NCI-H446 treated with DMSO at 0.1 percent for 48 hours (cell line): Measurements from ENCODE around the gene CCDC7.
"Not testable (repeated sequence)": the region's sequence is repeated elsewhere in the genome, so short reads cannot be mapped to it uniquely, and the experiment has no call there.

ENCODE experiments used
- DNase-seq: peaks from one replicate; lab custom pipeline; 2025; lab: John Stamatoyannopoulos, UW

Gene CCDC7

DNA sequence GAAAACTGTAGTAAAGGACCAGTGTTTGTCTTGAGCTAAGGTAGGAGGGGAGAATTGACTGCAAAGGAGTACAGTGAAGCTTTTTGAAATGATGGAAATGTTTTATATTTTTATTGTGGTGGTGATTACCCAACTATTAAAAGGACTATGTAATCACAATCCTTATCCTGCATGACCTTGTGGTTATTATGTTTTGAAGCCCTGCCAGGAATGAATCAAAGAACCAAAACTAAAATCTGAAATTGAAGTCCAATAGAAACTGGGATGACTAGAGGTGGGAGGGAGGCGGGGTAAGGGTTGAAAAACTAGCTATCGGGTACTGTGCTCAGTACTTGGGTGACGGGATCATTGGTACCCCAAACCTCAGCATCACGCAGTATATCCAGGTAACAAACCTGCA is 8.2 kb downstream of the CCDC7 start:
- no peak for DNase-seq

DNA sequence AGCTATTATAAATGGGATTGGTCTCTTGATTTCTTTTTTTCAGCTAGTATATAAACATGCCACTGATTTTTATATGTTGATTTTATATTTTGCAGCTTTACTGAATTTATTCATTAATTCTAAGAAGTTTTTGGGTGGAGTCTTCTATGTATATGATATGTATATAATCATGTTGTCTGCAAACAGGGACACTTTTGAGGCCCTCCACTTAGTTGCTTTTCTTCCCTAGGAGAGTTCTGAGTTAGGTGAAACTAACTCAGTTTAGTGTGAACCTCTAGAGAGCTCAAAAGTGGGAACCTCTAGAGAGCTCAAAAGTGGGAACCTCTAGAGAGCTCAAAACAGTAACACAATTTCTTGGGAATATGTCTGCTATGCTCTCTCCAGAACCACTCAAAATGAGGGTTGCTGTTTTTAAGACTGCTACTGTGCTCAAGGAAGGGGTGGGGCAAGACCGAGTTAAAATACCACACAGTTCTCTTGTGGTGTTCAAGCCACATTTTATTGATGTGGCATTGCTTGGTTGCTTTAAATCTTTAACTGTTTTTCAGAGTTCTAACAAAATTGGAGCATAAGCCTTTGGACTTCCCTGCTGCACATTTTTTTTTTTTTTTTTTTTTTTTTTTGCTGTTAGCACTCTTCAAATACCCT is 13.2 kb downstream of the CCDC7 start:
- no peak for DNase-seq

DNA sequence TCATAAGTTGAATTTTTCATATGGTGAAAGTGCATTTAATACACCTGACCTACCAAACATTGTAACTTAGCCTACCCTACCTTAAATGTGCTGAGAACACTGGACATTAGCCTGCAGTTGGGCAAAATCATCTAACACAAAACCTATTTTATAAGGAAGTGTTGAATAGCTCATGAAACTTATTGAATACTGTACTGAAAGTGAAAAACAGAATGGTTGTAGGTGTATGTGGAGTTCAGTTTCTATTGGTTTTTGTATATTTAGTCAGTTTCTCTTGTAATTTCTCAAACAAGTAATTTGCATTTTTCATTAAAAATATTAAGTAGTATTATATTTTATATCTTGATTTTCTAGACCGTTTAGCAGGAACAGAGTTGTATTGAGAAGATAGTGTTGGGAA is 15.3 kb downstream of the CCDC7 start:
- no peak for DNase-seq

DNA sequence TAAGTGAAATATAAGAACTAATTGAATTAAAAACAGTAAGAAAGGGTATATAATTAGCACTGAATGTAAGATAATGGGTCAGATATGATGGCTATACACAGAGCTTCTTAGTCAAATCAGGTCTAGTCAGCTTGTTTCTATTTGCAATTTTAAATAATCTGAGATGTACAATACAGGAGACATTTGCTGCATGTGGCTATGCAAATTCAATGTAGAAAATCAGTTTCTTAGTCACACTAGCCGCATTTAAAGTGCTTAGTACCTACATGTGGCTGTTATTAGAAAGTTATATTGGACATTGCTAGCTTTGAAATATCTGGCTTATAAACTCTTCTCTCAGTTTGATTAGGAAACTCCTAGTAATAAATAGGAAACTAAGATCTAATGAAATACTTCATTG is 25.3 kb downstream of the CCDC7 start:
- DNase-seq, result no peak

DNA sequence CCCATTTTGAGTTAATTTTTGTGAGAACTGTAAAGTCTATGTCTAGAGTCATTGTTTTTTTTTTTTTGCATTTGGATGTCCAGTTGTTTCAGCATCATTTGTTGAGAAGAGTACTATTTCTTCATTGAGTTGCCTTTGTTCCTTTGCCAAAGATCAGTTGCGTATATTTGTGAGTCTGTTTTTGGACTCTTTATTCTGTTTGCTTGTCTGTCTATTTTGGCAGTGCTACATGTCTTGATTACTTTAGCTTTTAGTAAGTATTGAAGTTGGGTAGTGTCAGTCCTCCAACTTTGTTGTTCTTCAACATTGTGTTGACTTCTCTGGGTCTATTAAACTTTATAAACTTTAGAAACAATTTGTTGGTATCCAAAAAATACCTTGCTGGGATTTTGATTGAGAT is 31.6 kb downstream of the CCDC7 start:
- no peak for DNase-seq

DNA sequence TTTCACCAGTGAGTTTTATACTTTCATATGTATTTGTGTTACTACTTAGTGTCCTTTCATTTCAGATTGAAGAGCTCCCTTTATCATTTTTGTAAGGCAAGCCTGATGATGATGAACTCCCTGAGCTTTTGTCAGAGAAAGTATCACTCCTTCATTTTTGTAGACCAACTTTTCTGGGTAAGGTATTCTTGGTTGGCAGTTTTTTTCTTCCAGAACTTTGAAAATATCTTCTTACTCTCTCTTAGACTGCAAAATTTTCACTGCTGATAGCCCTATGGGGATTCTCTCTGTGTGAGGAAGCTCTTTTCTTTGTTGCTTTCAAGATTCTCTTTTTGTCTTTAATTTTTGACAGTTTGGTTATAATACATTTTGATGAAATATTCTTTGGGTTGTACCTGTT is 35.7 kb downstream of the CCDC7 start:
- DNase-seq, result no peak

DNA sequence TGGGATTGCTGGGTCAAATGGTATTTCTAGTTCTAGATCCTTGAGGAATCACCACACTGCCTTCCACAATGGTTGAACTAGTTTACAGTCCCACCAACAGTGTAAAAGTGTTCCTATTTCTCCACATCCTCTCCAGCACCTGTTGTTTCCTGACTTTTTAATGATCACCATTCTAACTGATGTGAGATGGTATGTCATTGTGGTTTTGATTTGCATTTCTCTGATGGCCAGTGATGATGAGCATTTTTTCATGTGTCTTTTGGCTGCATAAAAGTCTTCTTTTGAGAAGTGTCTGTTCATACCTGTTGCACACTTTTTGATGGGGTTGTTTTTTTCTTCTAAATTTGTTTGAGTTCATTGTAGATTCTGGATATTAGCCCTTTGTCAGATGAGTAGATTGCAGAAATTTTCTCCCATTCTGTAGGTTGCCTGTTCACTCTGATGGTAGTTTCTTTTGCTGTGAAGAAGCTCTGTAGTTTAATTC is 37.1 kb downstream of the CCDC7 start:
- not testable (repeated sequence) for DNase-seq

DNA sequence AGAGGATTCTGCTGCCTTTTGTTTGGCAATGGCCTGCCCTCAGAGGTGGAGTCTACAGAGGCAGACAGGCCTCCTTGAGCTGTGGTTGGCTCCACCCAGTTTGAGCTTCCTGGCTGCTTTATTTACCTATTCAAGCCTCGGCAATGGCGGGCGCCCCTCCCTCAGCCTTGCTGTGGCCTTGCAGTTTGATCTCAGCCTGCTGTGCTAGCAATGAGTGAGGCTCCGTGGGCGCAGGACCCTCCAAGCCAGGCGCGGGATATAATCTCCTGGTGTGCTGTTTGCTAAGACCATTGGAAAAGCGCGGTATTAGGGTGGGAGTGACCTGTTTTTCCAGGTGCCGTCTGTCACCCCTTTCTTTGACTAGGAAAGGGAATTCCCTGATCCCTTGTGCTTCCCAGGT is 42.1 kb downstream of the CCDC7 start:
- DNase-seq, result not testable (repeated sequence)

DNA sequence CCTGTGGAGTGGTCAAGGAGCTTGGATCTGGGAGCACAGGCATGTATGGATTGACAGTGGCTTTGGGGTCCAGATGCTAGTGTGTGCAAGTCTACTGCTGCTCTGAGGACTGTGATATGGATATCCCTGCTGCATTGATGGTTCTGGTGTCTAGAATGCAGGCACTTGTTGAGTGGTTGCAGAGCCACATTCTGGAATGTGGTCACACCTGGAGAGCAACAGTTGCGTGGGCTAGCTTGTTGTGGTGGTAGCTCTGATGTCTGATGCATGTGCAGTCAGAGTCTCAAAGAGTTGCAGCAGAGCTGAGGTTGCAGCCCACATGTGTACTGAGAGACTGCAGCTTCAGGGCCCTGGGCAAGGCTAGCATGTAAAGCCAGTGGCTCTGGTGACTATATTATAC is 43.2 kb downstream of the CCDC7 start:
- DNase-seq, result no peak

DNA sequence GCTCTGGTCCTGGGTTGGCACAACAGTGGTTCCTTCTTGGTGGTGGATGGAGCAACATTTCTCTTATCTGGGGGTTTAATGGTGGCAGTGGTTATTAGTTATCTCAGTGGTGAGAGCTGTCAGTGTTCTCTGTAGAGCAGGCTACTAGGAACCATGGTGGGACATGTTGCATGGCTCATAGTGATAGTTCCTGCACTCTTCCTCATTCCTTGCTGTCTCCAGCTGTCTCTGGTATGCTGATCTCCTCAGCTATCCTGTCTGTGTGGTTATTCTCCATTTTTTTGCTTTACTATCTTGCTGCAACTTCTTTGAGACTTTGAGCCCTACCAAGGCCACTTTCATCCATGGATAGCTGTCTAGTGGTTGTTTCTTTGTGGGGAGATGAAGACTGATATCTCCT is 44.0 kb downstream of the CCDC7 start:
- DNase-seq, result no peak

DNA sequence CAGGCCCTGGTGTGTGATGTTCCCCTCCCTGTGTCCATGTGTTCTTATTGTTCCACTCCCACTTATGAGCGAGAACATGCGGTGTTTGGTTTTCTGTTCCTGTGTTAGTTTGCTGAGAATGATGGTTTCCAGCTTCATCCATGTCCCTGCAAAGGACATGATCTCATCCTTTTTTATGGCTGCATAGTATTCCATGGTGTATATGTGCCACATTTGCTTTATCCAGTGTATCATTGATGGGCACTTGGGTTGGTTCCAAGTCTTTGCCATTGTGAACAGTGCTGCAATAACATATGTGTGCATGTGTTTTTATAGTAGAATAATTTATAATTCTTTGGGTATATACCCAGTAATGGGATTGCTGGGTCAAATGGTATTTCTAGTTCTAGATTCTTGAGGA is 48.6 kb downstream of the CCDC7 start:
- DNase-seq, result not testable (repeated sequence)

DNA sequence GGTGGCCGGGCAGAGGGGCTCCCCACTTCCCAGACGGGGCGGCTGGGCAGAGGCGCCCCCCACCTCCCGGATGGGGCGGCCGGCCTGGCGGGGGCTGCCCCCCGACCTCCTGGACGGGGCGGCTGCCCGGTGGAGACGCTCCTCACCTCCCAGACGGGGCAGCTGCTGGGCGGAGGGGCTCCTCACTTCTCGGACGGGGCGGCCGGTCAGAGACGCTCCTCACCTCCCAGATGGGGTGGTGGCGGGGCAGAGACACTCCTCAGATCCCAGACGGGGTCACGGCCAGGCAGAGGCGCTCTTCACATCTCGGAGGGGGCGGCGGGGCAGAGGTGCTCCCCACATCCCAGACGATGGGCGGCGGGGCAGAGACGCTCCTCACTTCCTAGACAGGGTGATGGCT is 54.2 kb downstream of the CCDC7 start:
- not testable (repeated sequence) for DNase-seq

DNA sequence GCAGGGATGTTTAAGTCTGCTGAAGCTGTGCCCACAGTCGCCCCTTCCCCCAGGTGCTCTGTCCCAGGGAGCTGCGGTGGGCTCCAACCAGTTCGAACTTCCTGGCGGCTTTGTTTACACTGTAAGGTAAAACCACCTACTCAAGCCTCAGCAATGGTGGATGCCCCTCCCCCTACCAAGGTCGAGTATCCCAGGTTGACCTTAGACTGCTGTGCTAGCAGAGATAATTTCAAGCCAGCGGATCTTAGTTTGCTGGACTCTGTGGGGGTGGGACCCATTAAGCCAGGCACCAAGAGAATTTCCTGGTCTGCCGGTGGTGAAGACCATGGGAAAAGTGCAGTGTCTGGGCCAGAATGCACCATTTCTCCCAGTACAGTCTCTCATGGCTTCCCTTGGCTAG is 56.0 kb downstream of the CCDC7 start:
- no peak for DNase-seq

DNA sequence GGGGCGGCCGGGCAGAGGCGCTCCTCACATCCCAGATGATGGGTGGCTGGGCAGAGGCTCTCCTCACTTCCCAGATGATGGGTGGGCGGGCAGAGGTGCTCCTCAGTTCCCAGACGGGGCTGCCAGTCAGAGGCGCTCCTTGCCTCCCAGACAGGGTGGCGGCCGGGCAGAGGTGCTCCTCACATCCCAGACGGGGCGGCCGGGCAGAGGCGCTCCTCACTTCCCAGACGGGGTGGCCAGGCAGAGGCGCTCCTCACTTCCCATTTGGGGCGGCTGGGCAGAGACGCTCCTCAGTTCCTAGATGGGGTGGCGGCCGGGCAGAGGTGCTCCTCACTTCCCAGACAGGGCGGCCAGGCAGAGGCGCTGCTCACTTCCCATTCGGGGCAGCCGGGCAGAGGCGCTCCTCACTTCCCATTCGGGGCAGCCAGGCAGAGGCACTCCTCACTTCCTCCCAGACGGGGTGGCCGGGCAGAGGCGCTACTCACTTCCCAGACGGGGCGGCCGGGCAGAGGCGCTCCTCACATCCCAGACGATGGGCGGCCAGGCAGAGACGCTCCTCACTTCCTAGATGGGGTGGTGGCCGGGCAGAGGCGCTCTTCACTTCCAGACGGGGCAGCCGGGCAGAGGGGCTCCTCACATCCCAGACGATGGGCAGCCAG is 60.0 kb downstream of the CCDC7 start:
- not testable (repeated sequence) for DNase-seq

DNA sequence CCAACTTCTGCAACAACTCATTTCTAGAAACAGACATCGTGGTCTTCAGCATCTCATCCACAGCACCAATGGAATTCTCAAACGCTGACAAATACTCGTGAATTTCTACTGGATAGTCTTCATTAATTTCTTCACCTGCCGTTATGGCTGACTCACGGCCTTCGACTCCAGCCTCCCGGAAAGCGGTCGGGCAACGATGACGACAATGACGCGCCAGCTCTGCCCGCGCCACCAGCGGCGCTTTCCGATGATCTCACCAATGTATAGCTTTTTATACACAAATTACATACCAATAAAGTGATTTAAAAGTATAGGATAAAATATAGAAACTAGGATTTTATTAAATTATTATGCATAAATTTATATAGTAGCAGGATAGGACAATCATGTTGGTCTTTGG is 65.7 kb downstream of the CCDC7 start:
- DNase-seq, result no peak

DNA sequence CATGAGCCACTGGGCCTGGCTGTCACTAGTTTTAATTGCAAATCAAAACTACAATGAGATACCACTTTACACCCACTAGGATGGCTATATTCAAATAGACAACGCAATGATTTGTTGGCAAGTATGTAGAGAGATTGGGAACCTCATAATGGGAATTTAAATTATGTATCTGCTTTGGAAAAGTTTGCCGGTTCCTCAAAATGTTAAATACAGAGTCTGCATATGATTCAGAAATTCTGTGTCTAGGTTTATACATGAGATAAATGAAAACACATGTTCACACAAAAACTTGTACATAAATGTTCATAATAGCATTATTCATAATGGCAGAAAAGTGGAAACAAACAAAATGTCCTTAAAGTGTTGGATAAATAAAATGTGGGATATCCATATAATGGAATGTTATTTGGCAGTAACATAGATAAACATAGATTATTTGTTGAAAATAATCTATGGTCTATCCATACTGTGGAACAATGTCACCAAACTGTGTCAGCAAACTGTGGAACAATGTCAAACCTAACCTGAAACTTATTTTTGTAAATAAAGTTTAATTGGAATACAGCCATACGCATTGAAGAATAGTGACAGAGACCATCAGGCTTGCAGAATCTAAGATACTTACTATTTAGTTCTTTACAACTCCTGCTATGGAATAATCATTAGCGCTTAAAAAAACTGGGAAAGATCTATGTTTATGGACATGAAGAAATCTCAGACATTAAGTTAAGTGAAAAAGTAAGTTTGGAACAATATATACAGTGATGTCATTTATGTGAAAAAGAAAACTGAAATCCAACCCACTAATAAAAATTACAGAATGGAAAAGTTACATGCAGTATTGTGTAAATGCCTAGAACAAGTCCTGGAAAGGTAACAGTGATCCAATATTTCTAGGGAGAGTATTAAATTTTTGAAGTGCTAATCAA is 70.9 kb downstream of the CCDC7 start:
- no peak for DNase-seq

DNA sequence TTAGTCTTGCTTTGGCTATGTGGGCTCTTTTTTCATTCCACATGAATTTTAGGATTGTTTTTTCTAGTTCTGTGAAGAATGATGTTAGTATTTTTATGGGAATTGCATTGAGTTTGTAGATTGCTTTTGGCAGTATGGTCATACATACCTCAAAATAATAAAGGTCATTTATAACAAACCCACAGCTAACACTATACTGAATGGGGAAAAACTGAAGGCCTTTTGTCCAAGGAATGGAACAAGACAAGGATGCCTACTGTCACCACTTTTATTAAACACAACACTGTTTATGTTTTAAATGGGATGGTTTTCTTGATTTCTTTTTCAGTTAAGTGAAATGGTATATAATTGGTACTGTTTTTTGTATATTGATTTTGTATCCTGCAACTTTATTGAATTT is 84.3 kb downstream of the CCDC7 start:
- DNase-seq, result no peak

DNA sequence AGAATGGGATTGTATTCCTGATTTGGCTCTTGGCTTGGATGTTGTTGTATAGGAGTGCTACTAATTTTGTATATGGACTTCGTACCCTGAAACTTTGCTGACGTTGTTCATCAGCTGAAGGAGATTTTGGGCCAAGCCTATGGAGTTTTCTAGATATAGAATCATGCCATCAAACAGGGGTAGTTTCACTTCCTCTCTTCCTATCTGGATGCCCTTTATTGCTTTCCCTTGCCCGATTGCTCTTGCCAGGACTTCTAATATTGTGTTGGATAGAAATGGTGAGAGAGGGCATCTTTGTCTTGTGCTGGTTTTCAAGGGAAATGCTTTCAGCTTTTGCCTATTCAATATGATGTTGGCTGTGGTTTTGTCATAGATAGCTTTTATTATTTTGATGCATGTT is 92.3 kb downstream of the CCDC7 start:
- DNase-seq, result no peak

DNA sequence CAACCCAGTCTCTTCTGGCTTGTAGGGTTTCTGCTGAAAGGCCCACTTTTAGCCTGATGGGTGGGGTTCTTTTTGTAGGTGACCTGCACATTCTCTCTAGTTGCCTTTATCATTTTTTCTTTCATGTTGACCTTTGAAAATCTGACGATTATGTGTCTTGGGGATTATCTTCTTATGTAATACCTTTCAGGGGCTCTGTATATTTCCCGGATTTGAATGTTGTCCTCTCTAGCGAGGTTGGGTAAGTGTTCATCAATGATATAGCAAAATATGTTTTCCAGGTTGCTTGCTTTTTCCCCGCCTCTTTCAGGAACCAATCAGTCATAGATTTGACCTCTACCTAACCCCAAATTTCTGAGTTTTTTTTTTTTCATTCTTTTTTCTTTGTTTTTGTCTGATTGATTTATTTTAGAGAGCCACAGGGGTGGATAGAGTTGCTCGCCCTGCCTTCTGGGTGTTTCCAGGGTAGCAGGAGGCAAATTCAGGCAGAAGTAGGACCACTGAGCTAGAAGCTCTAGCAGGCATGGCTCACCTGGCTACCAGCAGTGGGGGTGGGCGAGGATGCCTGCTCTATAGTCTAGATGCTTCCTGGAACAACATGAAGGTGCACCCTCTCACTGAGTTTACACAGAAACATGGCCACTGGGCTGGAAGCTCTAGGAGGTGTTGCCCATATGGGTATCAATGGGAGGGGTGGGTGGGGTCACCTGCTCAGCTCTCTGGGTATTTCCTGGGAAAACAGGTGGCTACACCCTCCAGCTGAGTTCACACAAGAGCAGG is 94.9 kb downstream of the CCDC7 start:
- DNase-seq, result no peak

DNA sequence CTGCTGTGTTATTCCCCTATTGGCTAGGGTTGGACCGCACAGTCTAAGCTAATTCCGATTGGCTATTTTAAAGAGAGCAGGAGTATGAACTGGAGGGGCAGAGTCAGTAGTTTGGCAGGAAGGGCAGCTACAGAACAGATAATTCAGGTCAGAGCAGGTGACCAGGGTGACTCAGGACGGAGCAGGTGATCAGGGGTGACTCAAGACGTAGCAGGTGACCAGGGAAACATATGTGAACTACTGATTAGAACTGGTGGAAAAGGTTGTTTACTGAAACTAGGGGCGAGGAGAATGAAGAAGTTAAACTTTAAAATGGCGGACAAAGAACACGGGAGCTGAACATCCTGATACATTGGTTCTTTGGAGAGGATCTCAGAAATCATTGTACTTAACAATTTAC is 102.3 kb downstream of the CCDC7 start:
- DNase-seq, result no peak

DNA sequence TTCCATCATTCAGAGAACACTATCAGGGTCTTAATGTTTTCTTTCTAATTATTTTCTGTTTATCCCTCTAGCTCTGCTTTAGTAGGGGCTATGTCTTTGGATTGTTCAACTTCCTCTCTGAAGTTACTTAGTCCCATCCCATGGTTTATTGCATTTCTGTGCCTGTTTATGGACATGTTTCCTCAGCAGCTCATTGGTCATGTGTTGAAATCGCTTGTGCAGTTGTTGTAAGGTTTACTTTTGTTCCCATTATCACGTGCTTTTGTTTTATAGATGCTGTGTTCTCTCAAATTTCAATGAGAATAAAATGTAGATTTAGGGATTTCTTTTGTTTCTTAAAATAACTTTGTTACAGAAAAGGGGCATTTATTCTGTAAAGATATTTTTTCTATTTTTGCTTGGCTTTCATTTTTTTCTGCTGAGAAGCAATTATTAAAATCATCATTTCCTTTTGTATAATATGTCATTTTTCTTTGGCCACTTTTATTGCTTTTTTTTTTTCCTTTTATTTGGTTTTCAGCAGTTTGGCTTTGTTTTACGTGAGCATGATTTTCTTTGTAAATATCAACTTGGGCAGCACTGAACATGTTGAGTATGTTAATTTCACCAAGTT is 110.9 kb downstream of the CCDC7 start:
- no peak for DNase-seq

DNA sequence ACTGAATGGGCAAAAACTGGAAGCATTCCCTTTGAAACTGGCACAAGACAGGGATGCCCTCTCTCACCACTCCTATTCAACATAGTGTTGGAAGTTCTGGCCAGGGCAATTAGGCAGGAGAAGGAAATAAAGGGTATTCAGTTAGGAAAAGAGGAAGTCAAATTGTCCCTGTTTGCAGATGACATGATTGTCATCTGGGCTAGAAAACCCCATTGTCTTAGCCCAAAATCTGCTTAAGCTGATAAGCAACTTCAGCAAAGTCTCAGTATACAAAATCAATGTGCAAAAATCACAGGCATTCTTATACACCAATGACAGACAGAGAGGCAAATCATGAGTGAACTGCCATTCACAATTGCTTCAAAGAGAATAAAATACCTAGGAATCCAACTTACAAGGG is 116.8 kb downstream of the CCDC7 start:
- not testable (repeated sequence) for DNase-seq
